KMS-11 (cell line): ENCODE data around the gene SERPINA4.

Source experiments
- H2AFZ ChIP-seq: fragments of 200-600 bp; sonication (generic); 2 replicates; pipeline ENCODE4 v1.6.1; 2016; ENCODE audit warnings: antibody characterized with exemption, mixed run types, low read depth
- H3K27ac ChIP-seq: fragments of 200-600 bp; sonication (generic); 2 replicates; pipeline ENCODE4 v1.6.1; 2016; ENCODE audit warnings: mild to moderate bottlenecking, mixed run types
- H3K27me3 ChIP-seq: fragments of 200-600 bp; sonication (generic); 2 replicates; pipeline ENCODE4 v1.6.1; 2017; ENCODE audit warnings: mild to moderate bottlenecking, low read depth, mixed run types, moderate library complexity; ENCODE audit not compliant: insufficient read depth
- H3K36me3 ChIP-seq: fragments of 200-600 bp; sonication (generic); 2 replicates; pipeline ENCODE4 v1.6.1; 2017; ENCODE audit warnings: mild to moderate bottlenecking, mixed run types; ENCODE audit not compliant: insufficient read depth
- H3K4me1 ChIP-seq: fragments of 200-600 bp; sonication (generic); 2 replicates; pipeline ENCODE4 v1.6.1; 2016; ENCODE audit warnings: mild to moderate bottlenecking, low read depth, mixed run types; ENCODE audit not compliant: poor library complexity, severe bottlenecking
- H3K4me2 ChIP-seq: fragments of 200-600 bp; sonication (generic); 2 replicates; pipeline ENCODE4 v1.7.0; 2016; ENCODE audit warnings: mild to moderate bottlenecking, mixed run types
- H3K4me3 ChIP-seq: fragments of 200-600 bp; sonication (generic); IDR thresholded peaks from 2 replicates; pipeline ENCODE4 v1.6.1; 2017; ENCODE audit warnings: low read depth, low read length, mixed read lengths; ENCODE audit not compliant: insufficient read depth
- H3K79me2 ChIP-seq: fragments of 200-600 bp; sonication (generic); 2 replicates; pipeline ENCODE4 v1.6.1; 2016; ENCODE audit warnings: low read depth, mixed run types; ENCODE audit not compliant: insufficient read depth
- H3K9ac ChIP-seq: fragments of 200-600 bp; sonication (generic); 2 replicates; pipeline ENCODE4 v1.6.1; 2016; ENCODE audit warnings: mild to moderate bottlenecking, mixed run types
- H4K20me1 ChIP-seq: fragments of 200-600 bp; sonication (generic); 2 replicates; pipeline ENCODE4 v1.6.1; 2016; ENCODE audit warnings: mild to moderate bottlenecking, mixed run types; ENCODE audit not compliant: insufficient read depth
- CTCF ChIP-seq: fragments of 200-600 bp; sonication (generic); conservative IDR thresholded peaks from 2 replicates; pipeline ENCODE4 v1.6.1; 2017; ENCODE audit warnings: low read depth, mild to moderate bottlenecking, antibody characterized with exemption, low read length, moderate library complexity, mixed read lengths

SERPINA4 gene

GRCh38 chr14:94614802-94615201 lies 53.6 kb downstream of the SERPINA4 start:
- H3K79me2 ChIP-seq: no peaks in the 10 kb centered on the region
- no peaks in the 10 kb centered on the region for H3K27me3 ChIP-seq
- no peaks in the 10 kb centered on the region for H3K4me1 ChIP-seq
- no peak for TF ChIP-seq CTCF
- H3K36me3 ChIP-seq: no peaks in the 10 kb centered on the region
- H3K4me2 ChIP-seq: no peak overlapping the region
- H3K27ac ChIP-seq: no peak overlapping the region
- H3K9ac ChIP-seq: no peak overlapping the region
- H2AFZ ChIP-seq: no peak overlapping the region
- H3K4me3 ChIP-seq: no peak overlapping the region
- H4K20me1 ChIP-seq: no peaks in the 10 kb centered on the region

GRCh38 chr14:94615254-94615653 lies 54.0 kb downstream of the SERPINA4 start:
- no peak for TF ChIP-seq CTCF
- H2AFZ ChIP-seq: no peak overlapping the region

GRCh38 chr14:94615823-94616570 lies 54.8 kb downstream of the SERPINA4 start:
- H3K79me2 ChIP-seq: no peaks in the 10 kb centered on the region
- H3K27ac ChIP-seq: no peak overlapping the region
- no peak overlapping the region for H3K4me2 ChIP-seq
- no peak overlapping the region for H3K4me3 ChIP-seq
- no peaks in the 10 kb centered on the region for H3K36me3 ChIP-seq
- H3K4me1 ChIP-seq: no peaks in the 10 kb centered on the region
- H4K20me1 ChIP-seq: no peaks in the 10 kb centered on the region
- H3K9ac ChIP-seq: no peak overlapping the region
- no peaks in the 10 kb centered on the region for H3K27me3 ChIP-seq
- no peak for TF ChIP-seq CTCF
- H2AFZ ChIP-seq: no peak overlapping the region

More at GRCh38 chr14:94615254-94615653, 54.0 kb downstream of the SERPINA4 start:
- Histone ChIP-seq H3K4me1 (no peaks in the 10 kb centered on the region), H3K4me2 (no peak overlapping the region), H3K79me2 (no peaks in the 10 kb centered on the region), H3K4me3 (no peak overlapping the region), H4K20me1 (no peaks in the 10 kb centered on the region), H3K27ac (no peak overlapping the region), H3K36me3 (no peaks in the 10 kb centered on the region), H3K27me3 (no peaks in the 10 kb centered on the region), H3K9ac (no peak overlapping the region)

- no peak overlapping the region for H3K4me2 ChIP-seq
These were observed 56.2 kb downstream of the SERPINA4 start for GRCh38 chr14:94617366-94617941.

More at GRCh38 chr14:94617366-94617941, 56.2 kb downstream of the SERPINA4 start:
- H3K9ac ChIP-seq: no peak overlapping the region
- H3K27me3 ChIP-seq: no peaks in the 10 kb centered on the region
- H4K20me1 ChIP-seq: no peaks in the 10 kb centered on the region
- no peaks in the 10 kb centered on the region for H3K79me2 ChIP-seq
- no peak for TF ChIP-seq CTCF
- H3K36me3 ChIP-seq: no peaks in the 10 kb centered on the region
- H3K27ac ChIP-seq: no peak overlapping the region
- no peak overlapping the region for H2AFZ ChIP-seq
- H3K4me1 ChIP-seq: no peaks in the 10 kb centered on the region
- H3K4me3 ChIP-seq: no peak overlapping the region
